GM18867 (cell line): Measurements from ENCODE around the gene PHB1.
"Not testable (repeated sequence)": the region's sequence is repeated elsewhere in the genome, so short reads cannot be mapped to it uniquely, and the experiment has no call there.

Experiments used
- ATAC-seq: cut with Tn5 transposase; IDR thresholded peaks from one replicate; pipeline ENCODE4 v1.9.1; 2021; ENCODE audit warnings: mild to moderate bottlenecking, moderate library complexity; ENCODE audit not compliant: unreplicated experiment

PHB1 gene

GRCh38 chr17:49406421-49407061 lies 8.1 kb downstream of the PHB1 start:
- no peak for ATAC-seq

- ATAC-seq, result no peak
Observed at GRCh38 chr17:49404906-49405305, 9.8 kb downstream of the PHB1 start.

GRCh38 chr17:49404361-49404760 lies 10.3 kb downstream of the PHB1 start:
- ATAC-seq, result no peak

GRCh38 chr17:49403514-49404289 lies 11.0 kb downstream of the PHB1 start:
- ATAC-seq, result no peak

- ATAC-seq, result no peak
Observed at GRCh38 chr17:49402706-49403105, 12.0 kb downstream of the PHB1 start.

- ATAC-seq, result no peak
Observed at GRCh38 chr17:49401971-49402611, 12.6 kb downstream of the PHB1 start.

GRCh38 chr17:49399995-49400394 lies 14.7 kb downstream of the PHB1 start:
- no peak for ATAC-seq

- no peak for ATAC-seq
Observed at GRCh38 chr17:49397586-49397985, 17.1 kb downstream of the PHB1 start.

- ATAC-seq, result no peak
Observed at GRCh38 chr17:49393491-49394255, 21.0 kb downstream of the PHB1 start.

GRCh38 chr17:49390548-49391324 lies 23.9 kb downstream of the PHB1 start:
- ATAC-seq, result no peak

GRCh38 chr17:49389514-49390347 lies 25.0 kb downstream of the PHB1 start:
- ATAC-seq, result not testable (repeated sequence)

- ATAC-seq, result no peak
Observed at GRCh38 chr17:49388692-49389513, 25.8 kb downstream of the PHB1 start.

- peak; percentile 48 for ATAC-seq
Observed at GRCh38 chr17:49388290-49388640, 26.4 kb downstream of the PHB1 start.

- ATAC-seq, result no peak
Observed at GRCh38 chr17:49387498-49388289, 27.0 kb downstream of the PHB1 start.

GRCh38 chr17:49386373-49386772 lies 28.3 kb downstream of the PHB1 start:
- ATAC-seq, result no peak

- no peak for ATAC-seq
Observed at GRCh38 chr17:49384951-49385350, 29.7 kb downstream of the PHB1 start.

GRCh38 chr17:49383060-49383459 lies 31.6 kb downstream of the PHB1 start:
- no peak for ATAC-seq

GRCh38 chr17:49382556-49382955 lies 32.1 kb downstream of the PHB1 start:
- no peak for ATAC-seq
